GM19328 (cell line): ENCODE measurements around the gene PSMB5.

Experiments used
- ATAC-seq: cut with Tn5 transposase; IDR thresholded peaks from one replicate; pipeline ENCODE4 v1.9.1; 2021; ENCODE audit warnings: mild to moderate bottlenecking, moderate library complexity; ENCODE audit not compliant: unreplicated experiment

The PSMB5 gene

DNA sequence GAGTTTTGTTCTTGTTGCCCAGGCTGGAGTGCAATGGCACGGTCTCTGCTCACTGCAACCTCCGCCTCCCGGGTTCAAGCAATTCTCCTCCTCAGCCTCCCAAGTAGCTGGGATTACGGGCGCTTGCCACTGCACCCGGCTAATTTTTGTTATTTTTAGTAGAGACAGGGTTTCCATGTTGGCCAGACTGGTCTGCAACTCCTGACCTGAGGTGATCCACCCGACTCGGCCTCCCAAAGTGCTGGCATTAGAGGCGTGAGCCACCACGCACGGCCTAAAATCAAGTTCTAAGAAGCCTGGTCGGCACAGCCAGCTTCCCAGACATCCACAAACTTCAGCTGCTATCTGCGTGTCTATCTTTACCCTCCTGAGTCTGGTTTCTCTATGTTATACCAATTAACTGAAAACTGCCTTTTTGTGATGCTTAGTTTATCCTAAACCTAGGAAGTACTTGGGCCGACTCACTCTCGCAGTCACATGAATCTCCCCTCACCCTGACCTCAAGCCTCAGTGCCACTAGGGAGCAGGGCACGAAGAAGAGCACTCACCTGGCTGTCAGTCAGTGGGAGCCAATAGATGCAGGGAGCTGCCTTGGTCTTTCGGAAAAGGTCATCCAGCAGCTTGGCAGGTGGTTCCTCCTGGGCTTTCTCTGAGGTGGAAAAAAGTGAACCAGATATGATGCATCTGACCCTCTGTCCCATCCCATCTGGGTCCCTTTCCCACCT, 26.0 kb upstream of the PSMB5 start:
- no peak for ATAC-seq

DNA sequence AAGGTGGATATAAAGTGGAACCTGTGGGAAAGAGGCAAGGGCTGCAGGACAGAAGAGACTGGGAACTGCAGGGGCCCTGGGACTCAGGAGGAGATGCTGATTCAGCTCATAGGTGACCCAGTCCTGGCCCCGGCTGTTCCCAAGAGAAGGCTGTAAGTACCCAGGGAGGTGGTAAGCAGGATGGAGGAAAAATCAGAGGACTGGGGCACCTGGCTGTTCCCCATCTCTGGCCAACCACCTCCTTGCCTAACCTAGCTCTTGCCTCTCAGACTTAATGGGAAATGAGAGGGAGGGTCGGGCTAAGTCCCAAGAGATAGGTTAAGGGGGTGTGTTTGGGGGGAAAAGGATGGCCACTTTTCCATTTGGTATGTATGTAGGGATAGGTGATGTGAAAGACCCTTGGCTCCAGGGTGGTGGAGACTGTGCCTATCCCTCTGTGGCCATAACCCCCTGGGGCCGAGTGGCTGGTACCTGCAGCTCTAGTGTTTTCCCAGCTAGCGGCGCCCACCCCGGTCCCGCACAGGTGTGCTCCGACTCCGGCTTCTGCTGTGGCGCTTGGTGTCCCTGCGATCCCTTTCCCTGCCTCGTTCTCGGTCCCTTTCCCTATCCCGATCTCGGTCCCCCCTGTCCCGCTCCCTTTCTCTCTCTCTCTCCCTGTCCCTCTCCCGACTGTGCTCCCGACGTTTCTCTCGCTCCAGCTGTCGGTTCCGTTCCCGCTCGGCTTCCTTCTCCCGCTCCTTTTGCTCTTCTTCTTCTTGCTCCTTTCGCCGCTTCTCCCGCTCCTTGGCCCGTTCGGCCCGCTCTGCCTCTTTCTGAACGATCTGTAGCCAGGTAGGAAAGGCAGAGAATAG, 24.2 kb upstream of the PSMB5 start:
- ATAC-seq: no peak

DNA sequence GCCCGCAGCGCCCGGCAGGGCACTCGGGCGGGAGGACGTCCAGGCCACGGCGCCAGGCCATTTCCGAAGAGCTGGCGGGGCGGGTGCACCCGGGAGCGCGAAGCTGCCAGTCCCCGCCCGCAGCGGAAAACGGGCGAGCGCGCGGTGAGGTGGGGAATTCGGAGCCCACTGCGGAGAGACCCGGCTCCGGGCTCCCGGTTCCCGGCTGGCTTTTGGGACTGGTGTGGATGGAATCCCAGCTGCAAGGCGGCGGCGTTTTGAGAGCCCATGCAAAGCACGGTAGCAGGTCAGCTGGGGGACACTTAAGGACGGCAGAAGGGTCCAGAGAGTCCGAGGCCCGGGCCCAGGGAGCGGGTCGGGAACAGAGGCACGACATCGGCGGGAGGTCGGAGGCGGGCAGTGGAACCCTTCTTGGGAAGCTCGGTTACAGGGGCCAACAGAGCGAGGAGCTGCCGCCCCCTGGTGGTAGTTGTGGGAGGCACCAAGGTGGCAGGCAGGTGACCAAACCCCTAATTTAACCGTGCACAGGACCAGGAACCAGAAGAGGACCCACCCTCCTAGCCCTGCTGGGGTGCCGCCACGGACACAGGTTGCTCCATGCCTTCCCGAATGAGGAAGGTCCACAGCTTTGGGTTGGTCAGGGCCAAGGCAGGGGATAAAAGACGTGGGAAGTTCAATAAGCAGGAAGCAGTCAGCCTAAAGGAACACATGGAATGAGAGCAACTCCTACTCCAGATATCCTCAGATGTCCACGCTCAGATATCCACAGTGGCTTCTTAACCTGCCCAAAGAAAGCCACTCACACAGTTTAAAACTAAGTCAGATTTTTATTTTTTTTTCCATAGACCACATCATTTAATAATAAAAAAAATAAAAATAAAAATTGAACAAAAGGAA, 23.3 kb upstream of the PSMB5 start:
- ATAC-seq: peak; percentile 47

DNA sequence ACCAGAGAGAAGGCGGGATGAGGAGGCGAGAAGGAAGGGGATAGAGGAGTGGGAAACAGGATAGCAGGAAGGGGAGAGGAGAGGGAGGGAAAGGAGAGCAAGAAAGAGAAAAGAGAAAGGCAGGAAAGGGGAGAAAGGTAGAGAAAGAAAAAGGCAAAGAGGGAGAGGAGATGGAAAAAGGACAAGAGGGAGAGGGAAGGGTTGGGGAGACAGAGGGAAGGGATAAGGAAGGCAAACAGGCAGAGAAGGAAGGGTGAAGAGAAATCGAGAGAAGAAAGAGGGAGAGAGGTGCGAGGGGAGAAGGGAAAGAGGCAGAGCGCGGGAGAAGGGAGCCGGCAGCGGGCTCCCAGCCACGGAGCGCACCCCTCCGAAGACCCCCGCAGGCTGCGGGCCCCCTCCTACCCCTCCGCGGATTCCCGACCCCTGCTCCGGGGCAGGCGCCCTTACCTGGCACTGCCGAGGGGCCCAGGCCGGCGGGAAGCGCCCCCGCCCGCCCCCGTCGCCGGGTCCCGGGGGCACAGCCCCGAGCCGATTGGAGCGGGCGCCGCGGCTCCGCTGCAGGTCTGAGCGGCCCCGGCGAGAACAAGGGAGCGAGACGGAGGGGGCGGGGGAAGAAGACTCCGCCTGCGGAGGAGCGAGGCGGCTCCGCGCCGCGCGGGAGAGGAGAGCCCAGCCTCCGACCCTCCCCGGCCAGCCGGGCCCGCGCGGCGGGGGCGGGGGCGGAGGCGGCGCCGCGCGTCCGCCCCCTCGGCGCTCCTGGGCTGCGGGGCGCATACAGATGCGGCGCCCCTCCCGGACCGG, 22.5 kb upstream of the PSMB5 start, which contains the start of gene CDH24:
CDH24 (minus strand) TSS at position 565 of the 801 bp plus-strand sequence. CDS start 1,787 bp downstream, outside the sequence.
- peak; percentile 37 for ATAC-seq

DNA sequence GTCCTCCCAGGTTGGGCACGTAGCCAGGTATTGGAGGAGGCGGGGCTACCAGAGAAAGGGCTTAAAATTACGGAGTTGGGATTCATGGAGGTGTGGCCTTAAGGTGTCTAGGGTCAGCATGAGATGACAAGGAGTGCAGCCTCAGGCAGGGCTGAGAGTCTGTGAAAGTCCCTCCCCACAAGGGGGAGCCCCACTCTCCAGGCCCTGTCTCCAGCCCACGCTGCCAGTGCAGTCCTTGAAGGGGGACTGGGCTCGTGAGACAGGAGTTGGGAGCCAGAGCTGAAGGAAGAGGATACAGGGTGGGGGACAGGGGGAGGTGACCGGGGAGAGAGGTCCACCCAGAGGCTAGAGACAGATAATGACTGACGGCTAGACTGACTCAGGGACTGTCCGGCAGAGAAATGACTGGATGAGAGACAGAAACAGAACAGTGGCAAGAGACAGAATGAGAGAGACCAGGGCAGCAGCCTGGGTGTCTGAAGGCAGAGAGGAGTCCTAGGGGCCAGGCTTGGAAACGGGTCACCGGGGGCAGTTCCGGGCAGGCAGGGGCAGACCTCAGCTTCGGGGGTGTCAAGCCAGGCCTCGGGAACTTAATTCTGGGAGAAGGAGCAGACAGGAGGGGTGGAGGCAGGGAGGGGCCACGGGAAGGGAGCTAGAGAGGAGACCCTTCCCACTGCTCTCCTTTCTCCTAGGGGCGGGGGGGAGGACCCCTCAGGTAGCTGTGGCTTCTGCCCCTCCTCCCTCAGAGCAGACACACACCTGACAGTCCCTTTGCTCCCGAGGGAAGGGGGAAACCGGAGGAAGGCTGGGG, 21.6 kb upstream of the PSMB5 start:
- peak; percentile 36 for ATAC-seq

DNA sequence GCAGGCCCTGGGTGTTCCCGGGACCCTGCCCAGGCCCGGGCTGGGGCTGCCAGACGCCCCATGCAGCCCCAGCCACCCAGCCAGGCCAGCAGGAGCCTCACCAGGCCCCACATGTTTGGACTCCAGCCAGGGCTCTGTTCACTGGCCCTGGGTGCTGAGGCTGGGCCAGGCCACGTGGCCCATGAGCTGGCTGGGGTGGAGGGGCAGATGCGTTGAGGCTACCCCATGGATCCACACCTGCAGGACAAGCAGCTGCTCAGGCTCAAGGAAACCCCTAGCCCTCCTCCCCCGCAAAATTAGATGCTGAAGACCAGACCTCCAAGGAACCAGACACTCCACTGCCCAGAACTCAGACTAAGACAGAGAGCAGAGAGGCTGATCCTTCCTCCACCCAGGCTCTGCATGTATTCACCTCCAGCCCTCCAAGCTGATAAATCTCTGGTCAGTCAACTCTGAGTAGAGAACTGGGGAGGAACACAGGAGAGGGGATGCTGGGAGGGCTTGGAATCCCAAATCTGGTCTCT, 21.0 kb upstream of the PSMB5 start:
- no peak for ATAC-seq

DNA sequence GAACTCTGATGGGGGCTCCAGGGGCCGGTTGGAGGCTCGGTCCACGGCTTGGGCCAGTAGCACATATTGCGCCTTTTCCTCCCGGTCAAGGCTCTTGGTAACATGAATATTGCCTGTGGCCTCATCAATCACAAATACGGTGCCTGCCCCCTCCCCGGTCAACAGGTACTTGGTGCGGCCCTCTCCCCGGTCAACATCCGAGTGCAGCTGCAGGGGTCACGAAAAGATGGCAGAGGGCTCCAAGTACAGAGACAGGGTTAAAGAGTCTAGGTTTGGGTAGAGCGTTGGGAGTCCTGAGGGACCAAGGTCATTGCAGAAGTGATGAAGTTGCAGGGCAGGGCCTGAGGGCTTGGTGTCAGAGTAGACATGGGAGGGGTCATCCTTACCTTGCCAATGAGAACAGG, 20.4 kb upstream of the PSMB5 start:
- no peak for ATAC-seq

DNA sequence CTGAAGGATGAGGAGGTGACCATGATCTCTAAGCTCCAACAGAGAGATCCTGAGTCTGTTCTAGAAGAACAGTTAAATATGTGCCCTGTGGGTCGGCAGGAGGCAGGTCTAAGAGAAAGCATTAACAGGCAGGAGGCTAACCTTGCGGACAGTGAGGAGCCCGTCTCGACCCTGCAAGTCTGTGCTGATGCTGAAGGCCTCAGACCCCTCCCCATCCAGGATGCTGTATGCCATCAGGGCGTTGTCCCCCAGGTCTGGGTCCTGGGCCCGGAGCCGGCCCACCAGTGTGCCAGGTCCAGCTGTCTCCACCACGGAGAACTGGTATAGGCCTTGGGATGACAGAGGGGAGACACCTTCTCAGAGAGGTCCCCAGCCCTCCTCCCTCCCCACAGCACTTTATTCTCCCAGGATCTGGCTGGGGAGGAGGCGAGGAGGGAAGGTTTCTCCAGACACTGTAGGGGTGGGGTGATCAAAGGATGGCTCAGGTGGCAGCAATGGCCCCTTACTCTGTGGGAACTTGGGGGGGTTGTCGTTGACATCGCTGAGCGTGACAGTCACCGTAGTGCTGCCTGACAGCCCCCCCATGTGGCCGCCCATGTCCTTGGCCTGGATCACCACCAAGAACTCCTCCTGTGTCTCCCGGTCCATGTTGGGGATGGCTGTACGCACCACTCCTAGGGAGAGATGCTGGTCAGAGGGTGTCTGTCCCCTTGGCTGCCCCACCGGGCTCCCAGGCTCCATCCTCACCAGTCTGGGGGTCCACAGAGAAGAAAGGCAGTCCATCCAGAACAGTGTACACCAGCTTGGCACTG, 19.5 kb upstream of the PSMB5 start:
- ATAC-seq: no peak

DNA sequence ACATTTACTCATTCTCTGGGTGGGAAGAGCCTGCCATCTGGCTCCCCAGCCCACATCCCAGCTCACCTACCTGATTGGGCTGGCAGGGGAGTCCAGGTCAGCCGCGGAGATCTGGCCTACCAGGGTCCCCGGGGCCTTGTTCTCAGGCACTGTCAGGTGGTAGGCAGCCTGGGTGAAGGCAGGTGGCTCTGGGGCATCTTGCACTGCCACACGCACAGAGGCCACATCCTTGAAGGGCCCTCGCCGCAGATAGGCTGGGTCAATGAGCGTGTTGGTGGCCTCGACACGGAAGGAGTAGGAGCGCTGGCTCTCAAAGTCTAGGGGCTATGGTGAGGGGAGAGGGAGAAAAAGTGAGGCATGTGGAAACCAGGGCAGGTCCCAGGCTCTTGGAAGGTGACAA, 18.7 kb upstream of the PSMB5 start:
- no peak for ATAC-seq

DNA sequence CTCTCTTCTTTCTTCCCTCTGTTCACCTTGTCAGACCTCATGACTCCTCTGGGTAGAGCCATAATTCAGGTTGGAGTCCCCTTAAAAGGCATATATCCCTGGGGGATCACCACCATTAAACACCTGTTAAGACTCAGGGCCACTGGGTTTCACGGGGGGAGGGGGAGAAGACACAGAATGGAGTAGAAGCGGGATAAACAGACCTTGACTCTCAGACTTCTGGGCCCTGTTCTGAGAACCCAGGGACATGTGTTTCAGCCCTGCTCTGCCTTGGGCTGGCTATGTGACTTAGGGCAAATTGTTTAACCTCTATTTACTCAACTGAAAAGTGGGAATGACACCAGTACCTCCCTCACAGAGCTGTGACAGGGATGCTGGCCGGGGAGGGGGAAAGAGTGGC, 18.0 kb upstream of the PSMB5 start:
- ATAC-seq: no peak

DNA sequence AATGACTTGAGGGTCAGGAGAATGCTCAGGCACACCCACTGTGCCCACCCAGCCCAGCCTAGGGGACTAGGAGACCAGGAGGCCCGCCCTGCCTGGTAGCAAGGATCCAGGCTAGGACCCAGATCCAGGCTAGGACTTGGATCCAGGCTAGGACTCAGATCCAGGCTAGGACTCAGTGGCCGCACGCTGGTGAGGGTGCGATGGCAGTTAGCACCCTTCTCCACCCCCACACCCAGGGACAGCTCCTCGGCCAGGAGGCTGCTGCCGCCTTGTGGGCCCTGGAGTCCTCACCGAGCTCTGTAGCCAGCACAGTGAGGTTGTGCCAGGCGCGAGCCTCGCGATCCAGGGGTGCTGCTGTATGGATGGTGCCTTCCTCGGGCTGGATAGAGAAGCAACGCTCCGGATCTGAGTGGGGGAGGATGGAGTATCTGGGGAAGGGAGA, 17.5 kb upstream of the PSMB5 start:
- no peak for ATAC-seq

DNA sequence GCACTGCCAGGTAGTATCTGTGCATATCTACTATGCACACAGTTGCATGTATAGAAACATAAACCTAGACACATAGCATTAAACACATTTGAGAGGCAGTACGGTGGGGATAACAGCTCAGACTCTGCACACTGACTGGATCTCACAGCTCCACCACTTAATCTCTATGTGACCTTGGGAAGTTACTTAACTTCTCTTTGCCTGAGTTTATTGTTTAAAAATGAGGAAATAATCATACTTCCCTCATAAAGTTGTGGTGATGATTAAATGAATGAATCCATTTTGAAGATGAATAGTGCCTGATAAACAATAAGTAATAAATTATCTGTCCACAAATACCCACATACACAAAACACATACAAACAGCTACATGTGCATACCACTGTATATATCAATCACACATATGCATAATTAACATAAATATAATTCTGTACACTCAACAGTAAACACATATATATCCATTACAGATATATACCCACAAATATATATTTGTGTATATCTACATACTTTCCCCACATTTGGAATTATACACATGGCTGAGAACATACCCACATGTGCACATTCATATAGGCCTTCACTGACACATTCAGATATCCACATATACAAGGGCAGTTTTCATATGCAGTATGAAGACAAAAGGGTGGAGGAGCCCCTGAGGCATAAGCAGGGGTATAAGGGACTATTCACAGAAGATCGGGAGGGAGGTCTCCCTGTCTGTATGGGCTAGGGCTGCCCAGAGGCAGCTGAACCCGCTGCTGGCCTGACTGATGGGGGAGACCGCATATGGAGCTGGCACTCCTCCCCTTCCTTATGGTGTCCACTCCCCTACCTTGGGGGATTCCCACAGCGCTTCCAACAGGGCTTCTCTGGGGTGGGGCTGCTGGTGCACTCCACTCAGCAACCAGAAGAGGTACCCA, 16.7 kb upstream of the PSMB5 start:
- no peak for ATAC-seq

DNA sequence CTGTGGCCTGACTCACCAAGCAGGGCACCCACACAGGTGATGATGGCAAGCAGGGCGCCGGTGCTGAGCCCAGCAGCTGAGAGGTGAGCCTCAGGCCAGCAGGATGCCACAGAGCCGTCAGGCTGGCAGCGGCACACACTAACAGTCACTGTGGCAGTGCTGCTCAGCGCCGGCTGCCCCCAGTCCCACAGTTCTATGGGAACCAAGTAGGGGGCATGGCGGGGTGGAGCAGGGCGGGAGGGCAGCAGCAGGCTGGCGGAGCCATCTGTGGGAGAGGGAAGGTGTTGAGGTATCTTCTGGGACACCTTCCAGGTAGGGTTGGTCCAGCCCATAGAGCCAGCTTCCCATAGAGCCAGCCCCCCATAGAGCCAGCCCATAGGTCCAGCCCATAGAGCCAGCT, 14.3 kb upstream of the PSMB5 start:
- ATAC-seq: no peak

DNA sequence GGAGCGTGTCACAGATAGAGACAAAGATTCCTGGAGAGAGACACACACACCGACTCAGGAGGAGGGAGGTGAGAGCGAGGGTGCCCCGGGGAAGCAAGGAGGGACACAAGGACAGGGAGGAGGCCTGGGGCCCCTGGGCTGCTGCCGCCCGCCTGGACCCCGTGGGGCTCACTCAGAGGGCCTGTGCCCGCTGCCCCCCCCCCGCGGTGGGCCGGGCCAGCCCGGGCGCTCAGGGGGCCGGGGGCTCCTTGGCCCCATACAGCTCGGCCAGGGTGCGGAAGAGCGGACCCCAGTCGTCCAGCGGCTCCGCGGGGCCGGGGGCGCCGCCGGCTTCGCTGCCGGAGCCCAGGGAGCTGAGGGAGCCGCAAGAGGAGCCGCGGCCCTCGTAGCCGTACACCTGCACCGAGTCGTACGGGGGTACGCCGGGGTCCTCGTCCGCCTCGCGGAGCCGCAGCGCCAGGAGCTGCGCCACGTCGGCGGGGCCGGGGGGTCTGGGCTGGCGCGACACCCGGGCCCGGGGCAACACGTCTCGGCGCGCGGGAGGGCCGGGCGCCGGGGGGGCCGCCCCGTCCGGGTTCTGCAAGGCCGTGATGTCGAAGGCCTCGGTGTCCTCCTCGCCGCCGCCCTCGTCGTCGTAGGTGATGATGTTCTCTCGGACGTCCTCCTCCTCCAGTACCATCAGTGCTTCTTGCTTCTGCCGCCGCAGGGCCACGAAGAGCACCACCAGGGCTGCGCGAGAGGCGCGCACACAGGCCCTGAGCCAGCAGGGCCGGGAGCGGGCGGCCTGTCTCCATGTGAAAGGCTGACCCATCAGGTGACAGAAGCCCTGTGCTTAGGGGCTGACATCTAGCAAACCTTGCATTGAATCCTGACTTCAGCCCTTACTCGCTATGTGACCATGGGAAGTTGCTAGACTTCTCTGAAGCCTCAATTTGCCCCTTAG, 13.3 kb upstream of the PSMB5 start:
- ATAC-seq: no peak

DNA sequence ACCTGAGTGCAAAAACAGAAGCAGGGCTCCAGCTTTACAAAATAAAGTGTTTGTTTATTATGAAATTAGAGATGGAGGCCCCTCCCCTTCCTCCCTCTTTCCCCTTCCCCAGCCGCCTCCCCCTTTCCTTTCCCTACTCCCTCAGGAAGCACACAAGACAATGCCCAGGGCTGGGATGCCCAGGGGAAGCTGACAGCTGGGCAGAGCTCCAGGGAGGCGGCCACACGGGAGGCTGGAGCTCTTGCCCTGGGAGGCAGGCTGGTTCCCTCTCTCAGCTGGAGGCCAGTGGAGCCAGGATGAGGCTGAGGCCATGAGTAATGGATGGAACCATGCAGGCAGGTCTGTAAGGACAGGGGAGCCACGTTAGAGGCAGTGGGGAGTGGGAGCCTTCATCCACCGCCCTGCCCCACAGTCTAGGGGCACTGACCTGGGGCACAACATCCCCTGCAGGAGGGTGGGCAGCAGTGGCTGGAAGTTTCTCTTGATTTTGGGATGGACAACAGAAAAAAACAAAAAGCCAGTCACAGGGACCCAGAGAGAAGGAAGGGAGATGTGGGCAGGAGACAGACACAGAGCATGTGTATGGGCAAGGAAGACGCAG, 12.4 kb upstream of the PSMB5 start:
- no peak for ATAC-seq
